GM19025 (cell line): ENCODE data around the gene HELZ.

Experiments used
- ATAC-seq: cut with Tn5 transposase; IDR thresholded peaks from one replicate; pipeline ENCODE4 v1.9.1; 2021; ENCODE audit warnings: mild to moderate bottlenecking, low read depth, moderate library complexity; ENCODE audit not compliant: unreplicated experiment

Gene HELZ

GRCh38 chr17:67092291-67092690, 152.7 kb downstream of the HELZ start:
- no peak for ATAC-seq

DNA sequence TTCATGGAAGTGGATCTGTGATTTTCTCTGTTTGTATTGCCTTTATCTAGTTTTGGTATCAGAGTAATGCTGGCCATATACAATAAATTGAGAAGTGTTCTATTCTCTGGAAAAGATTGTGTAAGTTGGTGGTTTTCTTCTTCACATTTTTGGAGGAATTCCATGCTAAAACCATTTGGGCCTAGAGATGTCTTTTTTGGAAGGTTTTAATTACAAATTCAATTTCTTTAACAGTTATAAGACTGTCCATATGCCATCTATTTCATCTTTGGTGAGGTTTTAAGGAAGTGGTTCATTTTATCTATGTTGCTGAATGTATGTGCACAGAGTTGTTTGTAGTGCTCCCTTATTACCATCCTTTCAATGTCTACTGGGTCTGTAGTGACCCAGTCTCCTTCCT, 154.7 kb downstream of the HELZ start:
- ATAC-seq, result no peak

DNA sequence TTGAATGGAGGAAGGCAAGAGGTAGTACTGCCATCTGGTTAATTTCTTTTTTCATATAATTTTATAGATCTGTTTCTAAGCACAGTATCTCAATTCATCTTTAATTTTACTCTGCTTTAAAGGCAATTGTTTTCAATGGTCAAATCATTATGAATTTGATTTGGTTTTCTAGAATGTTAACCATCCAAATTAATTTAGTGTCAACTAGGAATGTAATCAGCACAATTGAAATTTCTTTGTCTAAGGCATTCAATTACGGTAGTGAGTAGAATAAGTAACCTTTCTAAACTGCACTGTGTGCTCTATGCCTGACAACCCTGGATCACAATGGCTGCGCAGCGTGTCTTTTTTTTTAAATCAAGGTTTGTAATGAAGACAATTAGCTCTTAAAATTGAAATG, 156.4 kb downstream of the HELZ start:
- ATAC-seq, result no peak

GRCh38 chr17:67085406-67085805, 159.6 kb downstream of the HELZ start:
- ATAC-seq, result no peak

DNA sequence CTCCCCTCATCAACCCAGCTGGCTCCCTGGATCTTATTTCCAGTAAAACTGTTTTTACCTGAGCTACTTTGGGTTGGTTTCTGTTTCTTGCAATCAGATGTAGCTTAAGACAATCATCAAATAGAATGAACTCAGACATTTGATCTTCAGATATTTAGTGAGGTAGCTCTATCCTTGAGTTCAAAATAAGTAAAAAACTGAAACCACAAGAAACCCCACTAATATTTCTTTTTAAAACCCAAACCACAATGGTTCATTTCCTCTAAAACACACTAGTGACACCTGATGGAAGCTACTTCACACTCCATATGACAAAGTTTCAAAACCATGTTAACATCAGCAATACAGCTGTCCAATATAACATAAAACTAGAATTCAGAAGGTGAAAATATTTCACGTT, 162.9 kb downstream of the HELZ start:
- no peak for ATAC-seq

DNA sequence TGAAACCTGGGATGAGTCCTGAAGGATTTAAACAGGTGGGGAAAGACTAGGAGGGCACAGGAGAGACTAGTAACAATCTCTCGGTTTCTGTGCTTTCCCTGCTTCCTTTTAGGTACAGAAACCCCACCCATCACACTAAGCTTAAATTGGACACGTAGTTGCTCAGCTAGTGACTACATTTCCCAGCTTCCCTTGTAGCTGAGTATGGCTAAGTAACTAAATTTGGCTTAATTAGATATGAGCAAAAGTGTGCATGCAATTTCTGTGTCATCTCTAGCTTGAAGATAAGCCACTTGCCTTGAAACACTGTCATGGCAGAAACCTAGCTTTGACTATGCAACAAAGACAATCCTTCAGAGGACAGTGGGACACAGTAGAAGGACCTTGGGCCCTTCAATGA, 164.2 kb downstream of the HELZ start:
- no peak for ATAC-seq

DNA sequence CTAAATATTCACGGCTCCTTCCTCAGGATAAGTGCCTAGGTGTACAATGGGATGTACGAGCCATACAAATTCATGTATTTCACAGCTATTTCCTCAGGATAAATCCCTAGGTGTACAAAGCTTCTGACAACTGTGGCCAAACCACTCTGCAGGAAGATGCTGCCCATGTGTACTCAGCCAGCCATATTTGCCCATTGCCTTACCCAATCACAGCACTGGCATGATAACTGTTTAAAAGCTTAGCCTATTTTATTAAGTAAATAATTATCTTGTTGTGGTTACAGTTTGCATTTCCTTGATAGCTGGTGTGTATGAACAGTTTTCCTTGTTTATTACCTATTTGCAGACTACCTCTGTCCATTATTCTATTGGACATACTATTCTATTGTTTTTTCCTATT, 165.5 kb downstream of the HELZ start:
- no peak for ATAC-seq

DNA sequence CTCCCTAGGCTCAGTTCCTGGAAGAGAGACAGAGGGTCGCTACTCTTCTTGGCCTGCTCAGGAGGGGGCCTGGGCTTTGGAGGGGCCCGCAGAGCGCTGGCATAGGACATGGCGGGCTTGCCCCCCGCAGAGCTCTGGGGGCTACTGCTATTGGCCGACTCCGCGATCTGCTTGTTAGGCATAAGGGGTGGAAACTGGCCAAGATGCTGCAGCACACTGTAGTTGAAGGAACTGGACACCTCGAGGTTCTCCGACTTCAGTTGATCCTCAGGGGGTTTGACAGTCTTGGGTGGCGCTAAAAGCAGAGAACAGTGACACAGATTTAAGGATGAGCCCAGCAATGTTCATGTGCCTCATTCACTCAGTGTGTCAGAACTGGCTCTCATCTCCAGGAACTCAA, 166.7 kb downstream of the HELZ start:
- no peak for ATAC-seq

DNA sequence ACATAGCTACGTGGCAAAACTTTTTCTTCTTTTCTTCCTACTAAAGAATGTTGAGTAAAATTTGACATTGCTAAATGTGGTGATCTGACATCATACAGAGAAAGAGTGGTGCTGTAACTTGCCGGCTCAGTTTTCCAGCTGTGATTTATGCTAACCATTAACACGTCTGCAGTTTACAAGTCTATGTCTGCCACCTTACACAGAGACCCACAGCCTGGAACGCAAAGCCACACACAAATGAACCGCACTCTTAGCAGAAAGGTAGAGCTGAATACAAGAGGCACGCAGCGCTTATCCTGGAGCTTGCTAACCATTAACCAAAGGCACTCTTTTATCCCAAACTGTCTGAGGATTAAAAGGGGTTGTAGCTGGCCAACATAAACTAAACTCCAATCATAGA, 168.7 kb downstream of the HELZ start:
- ATAC-seq, result no peak

DNA sequence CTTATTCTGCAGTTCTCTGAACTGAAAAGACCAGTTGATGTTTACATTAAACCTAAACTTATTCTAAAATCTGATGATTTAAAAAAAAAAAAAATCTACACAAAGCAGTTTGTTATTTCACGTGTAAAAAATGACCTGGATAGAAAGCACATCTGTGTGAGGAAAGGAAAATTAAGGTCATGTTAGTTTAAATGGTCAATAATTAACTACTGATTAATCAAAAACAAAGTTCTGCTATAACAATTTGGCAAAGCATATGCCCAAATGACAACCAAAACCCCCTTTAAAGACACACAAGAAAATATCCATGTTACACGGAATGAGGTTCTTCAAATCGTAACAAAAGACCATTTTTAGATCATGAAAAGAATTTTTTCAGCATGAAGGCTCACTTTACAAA, 170.2 kb downstream of the HELZ start:
- no peak for ATAC-seq

GRCh38 chr17:67072885-67073284, 172.1 kb downstream of the HELZ start:
- ATAC-seq, result no peak

GRCh38 chr17:67071595-67071994, 173.4 kb downstream of the HELZ start:
- no peak for ATAC-seq

- ATAC-seq, result no peak
Measured at GRCh38 chr17:67069603-67070136, 175.3 kb downstream of the HELZ start.

DNA sequence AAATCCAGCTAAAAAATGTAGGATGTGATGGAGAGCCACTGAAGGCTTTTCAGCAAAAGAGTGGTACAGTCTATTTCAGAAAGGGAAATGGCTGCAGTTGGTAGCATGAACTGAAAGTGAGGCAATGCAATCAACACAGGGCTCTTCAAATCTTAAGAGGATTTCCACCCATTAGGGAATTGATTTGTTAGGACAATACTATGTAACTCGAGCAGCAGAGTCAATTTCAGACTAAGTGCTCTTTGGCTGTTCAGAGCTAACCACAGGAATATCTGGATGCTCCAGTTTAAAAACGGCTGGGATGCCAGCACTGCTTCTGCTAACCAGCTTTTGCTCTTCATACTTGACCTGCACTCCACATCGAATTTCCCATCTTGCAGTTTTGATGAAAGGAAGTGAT, 176.0 kb downstream of the HELZ start:
- ATAC-seq, result no peak

DNA sequence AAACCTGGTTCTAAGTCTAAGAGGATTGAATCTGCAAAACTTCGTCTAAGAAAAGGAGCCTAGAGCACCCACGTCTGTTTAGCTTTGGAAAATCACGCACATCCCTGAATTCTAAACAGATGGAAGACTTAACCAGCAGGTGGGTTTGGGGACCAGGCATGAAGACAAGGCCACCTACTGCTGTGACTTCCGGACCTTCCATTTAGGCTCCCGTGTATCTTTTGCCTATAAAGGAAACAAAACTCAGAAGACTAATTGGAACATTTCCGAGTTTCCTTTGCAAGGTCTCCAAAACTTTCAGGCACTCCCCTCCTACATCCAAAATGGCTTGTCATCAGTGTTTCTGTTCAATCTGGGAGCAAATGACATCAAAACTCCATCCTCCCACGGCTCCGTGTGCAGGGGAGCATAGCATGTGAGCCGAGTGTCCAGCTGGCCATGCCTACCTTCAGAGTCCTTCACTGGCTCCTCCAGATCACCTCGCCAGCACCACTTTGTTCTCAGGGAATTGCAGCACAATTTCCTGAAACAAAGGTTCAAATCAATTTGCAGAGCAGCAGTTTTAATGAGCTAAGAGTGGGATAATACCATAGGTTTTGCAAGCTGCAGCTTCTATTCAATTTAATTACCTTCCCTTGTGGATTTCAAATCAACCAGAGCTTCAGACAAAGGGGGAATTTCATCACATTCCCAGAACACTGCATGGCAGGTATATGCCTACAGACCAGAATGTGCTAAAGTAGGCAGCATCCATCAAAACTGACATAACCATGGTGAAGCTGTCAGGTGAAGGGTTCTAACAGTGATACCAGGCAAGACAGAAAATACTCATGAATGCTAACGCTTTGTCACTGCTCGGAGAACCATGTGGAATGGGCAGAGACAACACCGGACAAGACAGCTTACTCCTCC, 177.2 kb downstream of the HELZ start:
- no peak for ATAC-seq

DNA sequence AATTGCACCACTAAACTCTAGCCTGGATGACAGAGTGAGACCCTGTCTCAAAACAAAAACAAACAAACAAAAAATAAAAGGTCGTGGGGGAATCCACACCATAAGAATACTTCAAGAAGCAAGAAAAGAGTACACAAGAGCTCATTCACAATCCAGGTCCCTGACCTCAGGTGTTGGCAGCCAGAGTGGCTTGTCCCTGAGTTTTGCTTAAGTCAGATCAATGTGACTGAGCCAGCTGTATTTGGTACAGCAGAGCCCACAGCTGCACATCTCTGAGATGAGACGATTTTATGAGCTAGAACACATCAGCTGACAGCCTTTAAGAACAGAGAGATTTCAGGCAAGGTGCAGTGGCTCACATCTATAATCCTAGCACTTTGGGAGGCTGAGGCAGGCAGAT, 178.3 kb downstream of the HELZ start:
- no peak for ATAC-seq

DNA sequence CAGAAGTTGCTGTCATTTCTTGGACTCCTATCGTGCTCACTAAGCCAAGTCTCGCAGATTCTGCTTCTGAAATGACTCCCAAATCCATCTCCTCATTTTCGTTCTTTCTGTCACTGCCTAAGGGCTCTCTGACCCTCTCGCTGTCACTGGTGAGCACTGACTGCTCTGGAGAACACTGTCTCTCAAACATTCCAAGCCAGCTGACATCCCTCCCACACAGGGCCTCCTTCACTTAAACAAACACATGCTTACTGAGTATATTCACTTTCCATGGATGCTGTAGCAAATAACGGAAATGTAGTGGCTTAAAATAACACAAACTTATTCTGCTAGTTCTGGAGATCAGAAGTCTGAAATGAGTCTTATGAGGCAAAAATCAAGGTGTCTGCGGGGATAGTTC, 181.9 kb downstream of the HELZ start:
- no peak for ATAC-seq

DNA sequence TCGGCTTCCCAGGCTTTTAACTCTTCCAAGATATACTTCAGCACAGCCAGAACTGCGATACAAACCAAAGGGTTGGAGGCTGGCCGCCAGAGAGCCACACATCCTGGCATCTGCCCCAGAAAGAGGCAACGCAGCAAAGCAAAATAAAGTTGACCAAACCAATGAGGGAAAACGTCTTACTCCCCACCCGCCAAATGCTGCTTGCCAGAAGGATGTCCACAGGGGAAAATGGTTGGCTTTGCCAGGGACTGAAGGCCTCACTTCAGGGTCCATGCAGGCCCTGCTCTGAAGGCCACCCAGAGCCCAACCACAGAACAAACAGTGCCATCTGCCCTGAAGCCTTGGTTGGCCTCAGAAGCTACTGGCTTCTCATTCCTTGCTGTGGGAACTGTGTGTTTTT, 185.6 kb downstream of the HELZ start:
- no peak for ATAC-seq

- ATAC-seq, result no peak
Measured at GRCh38 chr17:67058036-67058435, 187.0 kb downstream of the HELZ start.

- no peak for ATAC-seq
Measured at GRCh38 chr17:67056746-67057490, 188.1 kb downstream of the HELZ start.
